Left kidney (tissue), 2 donors: ENCODE measurements around the gene CES3. TPM values are rescaled to one million over a fixed set of nuclear protein-coding genes. Genes with fewer than 3 reads are reported as not detected.
A peak's percentile ranks its signal among the peaks of the same experiment; 100 is the strongest.
"Not testable (repeated sequence)": the region's sequence is repeated elsewhere in the genome, so short reads cannot be mapped to it uniquely, and the experiment has no call there.

Experiments used
- DNase-seq: peaks from one replicate; pipeline ENCODE4 v3.0.0-alpha.2; 2013
- polyA plus RNA-seq: library from polyadenylated mRNA; unstranded; fragments of 120-200 nt; gene quantifications from one replicate; pipeline ENCODE4 v1.2.1, GENCODE V29; 2013; ENCODE audit not compliant: insufficient read length

The CES3 gene
- polyA plus RNA-seq, 1 donor = 4.1 TPM

GRCh38 chr16:66945939-66946338 lies 15.1 kb upstream of the CES3 start:
- no peak for DNase-seq

DNA sequence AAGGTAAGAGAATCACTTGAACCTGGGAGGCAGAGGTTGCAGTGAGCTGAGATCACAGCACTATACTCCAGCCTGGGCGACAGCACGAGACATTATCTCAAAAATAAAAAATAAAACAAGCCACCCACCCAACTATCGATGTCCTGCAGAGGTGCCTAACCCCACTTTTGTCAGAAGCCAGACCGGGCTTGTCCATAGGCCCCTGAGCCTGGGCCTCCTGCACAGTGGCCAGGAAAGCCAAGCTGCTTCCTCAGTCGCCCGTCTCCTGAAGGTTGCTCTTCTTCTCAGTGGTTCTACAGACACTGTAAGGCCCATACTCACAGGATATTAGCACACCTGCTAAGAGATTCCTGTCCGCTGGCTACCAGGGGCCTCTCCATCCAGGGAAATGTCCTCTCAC lies 14.5 kb upstream of the CES3 start:
- DNase-seq = no peak

- no peak for DNase-seq
Measured at GRCh38 chr16:66946974-66947301, 14.1 kb upstream of the CES3 start.

DNA sequence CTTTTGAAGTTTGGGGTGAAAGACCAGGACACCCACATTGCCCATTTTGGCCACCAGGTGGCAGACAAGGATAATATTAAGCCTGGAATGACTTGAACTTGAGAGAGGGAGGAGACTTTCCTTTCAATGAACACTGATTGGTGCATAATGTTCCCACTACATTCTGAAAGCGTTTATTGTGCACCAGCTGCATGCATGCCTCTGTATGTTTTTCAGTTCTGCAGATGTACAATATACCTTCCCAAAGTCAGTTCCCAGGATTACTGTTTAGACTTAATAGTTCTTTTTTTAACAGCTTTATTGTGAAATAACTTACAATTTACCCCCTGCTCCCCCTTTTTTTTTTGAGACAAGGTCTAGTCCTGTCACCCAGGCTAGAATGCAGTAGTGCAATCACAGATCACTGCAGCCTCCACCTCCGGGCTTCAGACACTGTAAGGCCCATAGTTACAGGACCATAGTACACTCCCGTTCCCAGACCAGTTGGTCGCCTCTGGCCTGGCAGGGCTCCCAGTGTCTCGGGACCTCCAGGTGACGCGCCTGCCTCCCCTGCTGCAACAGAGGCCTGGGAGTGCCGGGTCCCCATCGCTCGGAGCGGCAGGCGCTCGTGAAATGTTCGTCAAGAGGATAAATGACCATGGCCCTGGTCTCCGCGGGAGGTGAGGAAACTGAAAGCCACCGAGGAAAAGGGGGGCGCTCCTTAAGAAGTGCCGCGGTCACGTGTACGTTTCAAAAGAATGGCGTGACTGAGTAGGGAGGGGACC lies 13.6 kb upstream of the CES3 start:
- DNase-seq = peak; percentile 88

GRCh38 chr16:66948134-66948836 lies 12.8 kb upstream of the CES3 start:
- DNase-seq = no peak

DNA sequence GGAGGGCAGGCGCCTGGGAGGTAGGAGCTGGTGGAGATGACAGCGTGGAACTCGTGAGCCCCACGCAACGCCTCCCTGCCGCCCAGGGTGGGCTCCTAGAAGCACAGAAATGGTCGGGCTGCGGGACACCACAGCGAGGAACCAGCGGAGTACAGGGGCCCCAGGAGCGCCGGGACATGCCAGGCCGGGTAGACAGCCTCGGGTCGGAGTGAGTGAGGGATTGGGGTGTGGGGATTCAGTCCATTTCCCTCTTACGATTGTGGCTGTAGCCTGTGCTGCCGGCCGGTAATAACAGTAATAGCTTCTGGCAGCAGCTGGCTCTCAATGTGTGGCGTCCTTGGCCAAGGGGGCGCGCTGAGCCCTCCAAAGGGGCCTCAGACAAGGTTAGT lies 12.2 kb upstream of the CES3 start:
- no peak for DNase-seq

GRCh38 chr16:66949472-66949871 lies 11.6 kb upstream of the CES3 start:
- DNase-seq = no peak

DNA sequence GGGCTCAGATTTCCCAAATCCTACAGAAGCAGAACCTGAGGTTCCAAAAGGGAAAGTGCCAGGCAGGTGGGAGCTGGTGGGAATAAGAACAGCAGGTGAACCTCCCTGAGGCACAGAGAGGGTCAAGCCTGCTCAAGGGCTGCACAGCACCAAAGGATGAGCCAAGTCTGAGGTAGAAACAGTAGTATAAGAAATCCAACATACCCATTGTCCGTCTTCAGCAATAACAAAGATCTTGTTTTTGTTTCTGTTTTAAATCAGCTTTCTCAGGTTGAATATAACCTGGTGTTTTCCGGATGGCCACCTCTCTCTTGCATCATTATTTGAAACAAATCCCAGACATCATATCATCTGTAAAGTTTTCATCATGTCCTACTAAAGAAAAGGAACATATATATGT lies 10.6 kb upstream of the CES3 start:
- no peak for DNase-seq

- no peak for DNase-seq
Measured at GRCh38 chr16:66950971-66951790, 9.9 kb upstream of the CES3 start.

DNA sequence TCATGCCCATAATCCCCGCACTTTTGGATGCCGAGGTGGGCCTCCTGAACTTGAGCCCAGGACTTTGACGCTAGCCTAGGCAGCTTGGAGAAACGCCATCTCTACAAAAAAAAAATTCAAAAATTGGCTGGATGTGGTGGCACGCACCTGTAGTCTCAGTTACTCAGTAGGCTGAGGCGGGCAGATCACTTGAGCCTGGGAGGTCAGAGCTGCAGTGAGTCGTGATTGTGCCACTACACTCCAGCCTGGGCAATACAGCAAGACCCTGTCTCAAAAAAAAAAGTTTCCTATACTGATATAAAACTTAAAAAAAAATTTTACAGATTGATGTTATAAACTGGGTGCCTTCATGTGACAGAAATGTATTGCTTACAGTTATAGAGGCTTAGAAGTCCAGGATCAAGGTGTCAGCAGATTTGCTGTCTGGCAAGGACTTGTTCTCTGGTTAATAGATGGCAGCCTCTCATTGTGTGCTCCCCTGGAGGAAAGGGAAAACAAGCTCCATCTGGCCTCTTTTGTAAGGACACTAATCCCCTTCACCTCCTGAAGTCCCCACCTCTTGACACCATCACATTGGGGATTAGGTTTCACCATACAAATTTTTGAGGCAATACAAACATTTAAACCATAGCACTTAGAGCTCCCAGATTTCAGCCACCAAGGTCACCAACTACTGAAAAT lies 8.5 kb upstream of the CES3 start:
- no peak for DNase-seq

DNA sequence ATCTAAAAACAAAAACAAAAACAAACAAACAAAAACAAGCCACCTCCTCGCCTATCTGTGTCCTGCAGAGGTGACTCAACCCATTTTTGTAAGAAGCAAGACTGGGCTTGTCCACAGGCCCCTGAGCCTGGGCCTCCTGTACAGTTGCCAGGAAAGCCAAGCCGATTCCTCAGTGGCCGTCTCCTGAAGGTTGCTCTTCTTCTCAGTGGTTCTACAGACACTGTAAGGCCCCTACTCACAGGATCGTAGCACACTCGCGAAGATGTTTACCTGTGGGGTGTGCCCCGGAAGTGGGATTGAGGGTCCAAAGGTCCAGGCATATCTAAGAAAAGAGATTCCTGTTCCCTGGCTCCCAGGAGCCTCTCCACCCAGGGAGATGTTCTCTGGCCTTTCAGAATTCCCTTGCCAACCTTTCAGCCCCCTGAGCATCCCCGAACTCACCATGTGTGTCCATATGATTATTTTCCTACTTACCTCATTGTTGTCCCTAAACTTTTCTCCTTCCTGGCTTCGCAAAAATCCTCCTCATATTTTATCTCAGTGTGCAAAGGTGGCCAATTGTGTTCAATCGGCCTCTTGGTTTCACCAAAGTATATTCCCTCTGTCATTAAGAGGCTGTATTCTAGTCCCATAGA lies 7.5 kb upstream of the CES3 start:
- DNase-seq = no peak

- peak; percentile 83 for DNase-seq
Measured at GRCh38 chr16:66954097-66954659, 6.9 kb upstream of the CES3 start.

DNA sequence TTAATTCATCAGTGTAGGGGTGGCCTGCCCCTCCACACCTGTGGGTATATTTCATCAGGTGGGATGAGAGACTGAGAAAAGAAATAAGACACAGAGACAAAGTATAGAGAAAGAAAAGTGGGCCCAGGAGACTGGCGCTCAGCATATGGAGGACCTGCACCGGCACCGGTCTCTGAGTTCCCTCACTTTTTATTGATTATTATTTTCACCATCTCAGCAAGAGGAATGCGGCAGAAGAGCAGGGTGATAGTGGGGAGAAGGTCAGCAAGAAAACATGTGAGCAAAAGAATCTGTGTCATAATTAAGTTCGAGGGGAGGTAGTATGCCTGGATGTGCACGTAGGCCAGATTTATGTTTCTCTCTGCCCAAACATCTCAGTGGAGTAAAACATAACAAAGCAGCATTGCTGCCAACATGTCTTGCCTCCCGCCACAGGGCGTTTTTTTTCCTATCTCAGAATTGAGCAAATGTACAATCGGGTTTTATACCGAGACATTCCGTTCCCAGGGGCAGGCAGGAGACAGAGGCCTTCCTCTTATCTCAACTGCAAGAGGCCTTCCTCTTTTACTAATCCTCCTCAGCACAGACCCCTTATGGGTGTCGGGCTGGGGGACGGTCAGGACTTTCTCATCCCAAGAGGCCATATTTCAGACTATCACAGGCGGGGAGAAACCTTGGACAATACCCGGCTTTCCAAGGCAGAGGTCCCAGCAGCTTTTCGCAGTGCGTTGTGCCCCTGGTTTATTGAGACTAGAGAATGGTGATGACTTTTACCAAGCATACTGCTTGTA lies 5.5 kb upstream of the CES3 start:
- not testable (repeated sequence) for DNase-seq

- DNase-seq = not testable (repeated sequence)
Measured at GRCh38 chr16:66956154-66956457, 5.0 kb upstream of the CES3 start.

GRCh38 chr16:66958857-66959703 lies 2.0 kb upstream of the CES3 start:
- no peak for DNase-seq

- no peak for DNase-seq
Measured at GRCh38 chr16:66959704-66960161, 1.3 kb upstream of the CES3 start.

DNA sequence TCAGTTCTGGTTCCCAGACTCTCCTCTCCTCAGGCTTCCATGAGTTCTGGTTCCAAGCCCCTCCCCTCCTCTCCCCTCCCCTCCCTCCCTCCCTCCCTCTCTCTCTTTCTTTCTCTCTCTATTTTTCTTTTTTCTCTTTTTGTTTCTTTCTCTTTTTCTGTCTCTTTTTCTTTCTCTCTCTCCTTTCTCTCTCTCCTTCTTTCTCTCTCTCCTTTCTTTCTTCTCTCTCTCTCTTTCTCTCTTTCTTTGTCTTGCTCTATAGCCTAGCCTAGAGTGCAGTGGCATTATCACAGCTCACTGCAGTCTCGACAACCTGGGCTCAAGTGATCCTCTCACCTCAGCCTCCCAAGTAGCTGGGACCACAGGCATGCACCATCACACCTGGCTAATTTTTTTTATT lies 796 bp upstream of the CES3 start:
- DNase-seq = no peak

GRCh38 chr16:66961914-66962313 lies 848 bp downstream of the CES3 start:
- no peak for DNase-seq

DNA sequence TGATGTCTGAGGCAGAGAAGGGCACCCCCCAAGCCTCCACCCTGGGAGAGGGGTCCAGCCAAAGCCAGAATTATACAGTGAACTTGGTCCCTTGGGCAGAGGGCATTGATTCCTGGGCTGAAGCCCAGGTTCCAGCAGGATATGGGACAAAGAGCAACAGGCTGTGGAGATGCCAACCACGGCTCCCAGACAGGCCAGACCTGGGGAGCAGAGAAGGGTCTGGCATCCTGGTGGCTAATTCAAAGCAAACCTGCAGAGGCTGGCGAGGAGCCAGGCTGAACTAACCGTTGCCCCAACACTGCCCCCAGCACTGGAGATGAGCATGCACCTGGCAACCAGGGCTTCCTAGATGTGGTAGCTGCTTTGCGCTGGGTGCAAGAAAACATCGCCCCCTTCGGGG lies 3.0 kb downstream of the CES3 start:
- DNase-seq = no peak

- no peak for DNase-seq
Measured at GRCh38 chr16:66968847-66969246, 7.8 kb downstream of the CES3 start.
